Body of pancreas (tissue), 4 donors: ENCODE results near the gene HOOK2. TPM values are rescaled to one million over a fixed set of nuclear protein-coding genes. Genes with fewer than 3 reads are reported as not detected.
"Not testable (repeated sequence)": the region's sequence is repeated elsewhere in the genome, so short reads cannot be mapped to it uniquely, and the experiment has no call there.

Experiments used
- ATAC-seq: fragments of 150-250 bp; one replicate; pipeline ENCODE4 v1.9.1; 2016
- DNase-seq, 4 donors: peaks; one replicate each; pipeline ENCODE4 v3.0.0-alpha.2; 2019
- H3K27ac ChIP-seq, 4 donors: fragments of 200-600 bp; sonication (generic); 1 replicate in 3 of 4; 2 replicates in 1 of 4; pipeline versions ENCODE4 v1.5.1 to v1.6.1; 2016 to 2019; ENCODE audit warnings: mild to moderate bottlenecking in 1 of 4, mixed read lengths in 1 of 4, moderate library complexity in 1 of 4
- H3K27me3 ChIP-seq, 2 donors: fragments of 200-600 bp; sonication (generic); one replicate each; pipeline ENCODE4 v1.6.0; 2016; ENCODE audit warnings: mild to moderate bottlenecking in 1 of 2
- H3K36me3 ChIP-seq, 2 donors: fragments of 200-600 bp; sonication (generic); replicated peaks in 1 of 2; 2 replicates each; pipeline ENCODE4 v1.5.1; 2016; ENCODE audit warnings: low read depth in 2 of 2; ENCODE audit not compliant: insufficient read depth in 1 of 2
- H3K4me1 ChIP-seq: fragments of 200-600 bp; sonication (generic); one replicate; pipeline ENCODE4 v1.6.0; 2016
- H3K4me3 ChIP-seq, 2 donors: fragments of 200-600 bp; sonication (generic); 1 replicate in 1 of 2; 2 replicates in 1 of 2; pipeline ENCODE4 v1.5.1; 2016 to 2019
- H3K9me3 ChIP-seq, 3 donors: fragments of 200-600 bp; sonication (generic); 1 replicate in 2 of 3; 2 replicates in 1 of 3; pipeline ENCODE4 v1.5.1; 2016
- CTCF ChIP-seq, 7 experiments: fragments of 450-650 bp in 4 of 7; fragments of 200-600 bp in 3 of 7; sonication (generic) in 3 of 7; IDR thresholded peaks; one replicate each; pipeline ENCODE4 v1.5.1; 2016 to 2019; ENCODE audit warnings: antibody characterized with exemption in 7 of 7
- POLR2A ChIP-seq, 3 donors: fragments of 450-650 bp; IDR thresholded peaks; one replicate each; pipeline ENCODE4 v1.6.1; 2016; ENCODE audit warnings: antibody characterized with exemption in 3 of 3, mild to moderate bottlenecking in 2 of 3
- WGBS, 2 donors: methylation state at CpG; one replicate each; pipeline ENCODE4 v1.1.5; 2017; 5-methylcytosine and 5-hydroxymethylcytosine counted together
- intact Hi-C: fragments of 100-400 bp; cut with DNase I; formaldehyde crosslinking; loops from one replicate; pipeline ENCODE4 v1.15.1; 2023
- microRNA-seq, 2 donors: library from miRNA; unstranded; fragments of <30 nt; microRNA quantifications; one replicate each; pipeline ENCODE4, GENCODE V29; 2016; ENCODE audit warnings: borderline number of aligned reads in 2 of 2, borderline replicate concordance in 2 of 2
- small RNA-seq: library from RNA; depleted of rRNA; stranded (forward); fragments of <200 nt; gene quantifications from one replicate; pipeline ENCODE3, GENCODE V24; 2016
- total RNA-seq, 2 donors: library from RNA; depleted of rRNA; stranded (reverse); fragments of >200 nt; gene quantifications; one replicate each; pipeline ENCODE4 v1.1.0, GENCODE V29; 2016

Gene HOOK2
- total RNA-seq, 2 donors from 2014 or later, result 114 to 354 TPM

GRCh38 chr19:12720296-12720695 lies 55.1 kb downstream of the HOOK2 start:
- Histone ChIP-seq H3K4me1 (peaks cover 37% of the 10 kb centered on the region), H3K4me3 (no peak overlapping the region), H3K27me3 (no peaks in the 10 kb centered on the region), H3K27ac (no peak overlapping the region), H3K36me3 (peaks cover 0 to 3% of the 10 kb centered on the region in 2 donors), H3K9me3 (no peaks in the 10 kb centered on the region)
- 85 to 91% methylated on average over 10 of the region's 10 CpGs for WGBS, 2 donors
- TF ChIP-seq CTCF (IDR thresholded peaks at IDR 0.05) (no peak), POLR2A (IDR thresholded peaks at IDR 0.05) (no peak)
- DNase-seq, result no peak
- ATAC-seq, result no peak
- intact Hi-C loops, result no loop called here

- intact Hi-C loops, result no loop called here
- no peak for TF ChIP-seq POLR2A (IDR thresholded peaks at IDR 0.05)
- TF ChIP-seq CTCF (IDR thresholded peaks at IDR 0.05), result no peak
- Histone ChIP-seq H3K4me3 (no peak overlapping the region), H3K27ac (no peak overlapping the region), H3K27me3 (no peaks in the 10 kb centered on the region), H3K9me3 (no peaks in the 10 kb centered on the region), H3K4me1 (peaks cover 11% of the 10 kb centered on the region), H3K36me3 (peaks cover 5 to 22% of the 10 kb centered on the region in 2 donors)
- no peak for DNase-seq
- WGBS, 2 donors, result 88 to 96% methylated on average over 3 of the region's 3 CpGs
- no peak for ATAC-seq
Observed at GRCh38 chr19:12715929-12716328, 59.4 kb downstream of the HOOK2 start.

- Histone ChIP-seq H3K4me3 (no peak overlapping the region), H3K36me3 (peaks cover 5 to 28% of the 10 kb centered on the region in 2 donors), H3K27ac (no peak overlapping the region), H3K9me3 (no peaks in the 10 kb centered on the region), H3K4me1 (peaks cover 2% of the 10 kb centered on the region), H3K27me3 (no peaks in the 10 kb centered on the region)
- intact Hi-C loops, result no loop called here
- no peak for TF ChIP-seq POLR2A (IDR thresholded peaks at IDR 0.05)
- DNase-seq (no peak), ATAC-seq (no peak)
- 89 to 90% methylated on average over 7 to 15 of the region's 15 CpGs for WGBS, 2 donors
Observed at GRCh38 chr19:12715102-12715501, 60.2 kb downstream of the HOOK2 start.

GRCh38 chr19:12713304-12713703 lies 62.0 kb downstream of the HOOK2 start:
- H3K27ac ChIP-seq, H3K9me3 ChIP-seq, intact Hi-C loops, DNase-seq, ATAC-seq, H3K4me3 ChIP-seq, H3K4me1 ChIP-seq, H3K27me3 ChIP-seq: not testable (repeated sequence)
- WGBS, 2 donors, result 91 to 96% methylated on average over 9 of the region's 9 CpGs
- H3K36me3 ChIP-seq, result peaks cover 5 to 34% of the 10 kb centered on the region in 2 donors

Small RNA genes within 50 kb of the gene (microRNA-seq; reads per million reads assigned to microRNA genes)
- 0 to 0.47 reads per million in 2 donors for gene MIR5684

Small RNA genes within 50 kb of the gene (small RNA-seq; reads per million reads assigned to genes)
- gene MIR5684, result not detected

Other genes starting within 250 kb of the HOOK2 start
- 10 to 100 TPM in 1 of 2 donors, 1 to 10 TPM in 1; 5.2 to 14.2 TPM for gene ZNF564, start 224.1 kb downstream of the HOOK2 start, total RNA-seq
- 1 to 10 TPM; 2.0 to 2.6 TPM for gene ZNF490, start 164.7 kb downstream of the HOOK2 start, total RNA-seq
- gene ZNF791, start 164.6 kb downstream of the HOOK2 start, total RNA-seq, result 10 to 100 TPM in 1 of 2 donors, 1 to 10 TPM in 1; 9.9 to 16.9 TPM
- 10 to 100 TPM; 30.0 to 48.0 TPM for gene MAN2B1, start 108.8 kb downstream of the HOOK2 start, total RNA-seq
- 10 to 100 TPM; 12.5 to 37.2 TPM for gene WDR83, start 108.7 kb downstream of the HOOK2 start, total RNA-seq
- 100 to 1,000 TPM in 1 of 2 donors, 10 to 100 TPM in 1; 55.8 to 136 TPM for gene DHPS, start 93.7 kb downstream of the HOOK2 start, total RNA-seq
- not detected for gene GNG14, start 87.6 kb downstream of the HOOK2 start, total RNA-seq
- gene FBXW9, start 78.9 kb downstream of the HOOK2 start, total RNA-seq, result 1 to 10 TPM; 3.9 to 4.0 TPM
- 10 to 100 TPM; 15.0 to 35.6 TPM for gene TNPO2, start 51.6 kb downstream of the HOOK2 start, total RNA-seq
- gene TRIR, start 40.9 kb downstream of the HOOK2 start, total RNA-seq, result 100 to 1,000 TPM; 187 to 282 TPM
- gene GET3, start 38.1 kb downstream of the HOOK2 start, total RNA-seq, result 10 to 100 TPM; 13.2 to 22.8 TPM
- gene BEST2, start 23.8 kb downstream of the HOOK2 start, total RNA-seq, result not detected
- 100 to 1,000 TPM; 219 to 485 TPM for gene JUNB, start 15.9 kb upstream of the HOOK2 start, total RNA-seq
- 100 to 1,000 TPM; 105 to 146 TPM for gene PRDX2, start 26.2 kb upstream of the HOOK2 start, total RNA-seq
- not detected for gene THSD8, start 26.5 kb upstream of the HOOK2 start, total RNA-seq
- gene RNASEH2A, start 31.0 kb upstream of the HOOK2 start, total RNA-seq, result 1 to 10 TPM; 1.3 to 6.5 TPM
- under 1 TPM in 1 of 2 donors, not detected in 1; 0.52 TPM for gene RTBDN, start 59.0 kb upstream of the HOOK2 start, total RNA-seq
- gene MAST1, start 63.0 kb upstream of the HOOK2 start, total RNA-seq, result under 1 TPM in 1 of 2 donors, not detected in 1; 0.26 TPM
- gene DNASE2, start 105.9 kb upstream of the HOOK2 start, total RNA-seq, result 10 to 100 TPM in 1 of 2 donors, 1 to 10 TPM in 1; 6.9 to 28.3 TPM
- gene KLF1, start 111.6 kb upstream of the HOOK2 start, total RNA-seq, result not detected
- gene GCDH, start 115.6 kb upstream of the HOOK2 start, total RNA-seq, result 10 to 100 TPM; 17.4 to 57.7 TPM
- gene SYCE2, start 143.7 kb upstream of the HOOK2 start, total RNA-seq, result not detected
- gene FARSA, start 158.2 kb upstream of the HOOK2 start, total RNA-seq, result 10 to 100 TPM; 25.9 to 35.6 TPM
- gene CALR, start 163.1 kb upstream of the HOOK2 start, total RNA-seq, result 100 to 1,000 TPM; 298 to 388 TPM
- gene RAD23A, start 170.3 kb upstream of the HOOK2 start, total RNA-seq, result 10 to 100 TPM; 53.7 to 94.6 TPM
- gene GADD45GIP1, start 181.7 kb upstream of the HOOK2 start, total RNA-seq, result 10 to 100 TPM; 31.3 to 42.0 TPM
- gene DAND5, start 194.0 kb upstream of the HOOK2 start, total RNA-seq, result not detected
- 10 to 100 TPM; 16.9 to 26.7 TPM for gene NFIX, start 219.9 kb upstream of the HOOK2 start, total RNA-seq